GM23338 (cell line): ENCODE measurements around the gene NPHP1.
"Not testable (repeated sequence)": the region's sequence is repeated elsewhere in the genome, so short reads cannot be mapped to it uniquely, and the experiment has no call there.

Experiments
- CREB1 ChIP-seq: fragments of 250-450 bp; sonication (Bioruptor Pico); IDR thresholded peaks from 2 replicates; pipeline ENCODE4 v1.5.0; 2020; ENCODE audit warnings: low read depth, mild to moderate bottlenecking, moderate library complexity
- EZH2 ChIP-seq: fragments of 200-600 bp; sonication (generic); IDR thresholded peaks from one replicate; pipeline ENCODE4 v1.8.0; 2017; ENCODE audit warnings: antibody characterized with exemption, mild to moderate bottlenecking, low read depth; ENCODE audit not compliant: unreplicated experiment
- JUNB ChIP-seq: IDR thresholded peaks from one replicate; pipeline ENCODE4 v1.6.1; 2016; ENCODE audit warnings: antibody characterized with exemption; ENCODE audit not compliant: unreplicated experiment
- POLR2AphosphoS5 ChIP-seq: IDR thresholded peaks from 2 replicates; pipeline ENCODE4 v1.6.1; 2016; ENCODE audit warnings: antibody characterized with exemption, low read depth
- TF ChIP-seq, protein P1 (sequence below), 2 experiments: fragments of 200-600 bp in 1 of 2; sonication (generic) in 1 of 2; conservative IDR thresholded peaks; 2 replicates each; pipeline versions ENCODE4 v1.5.1 to v1.6.1; 2016 to 2017; ENCODE audit warnings: antibody characterized with exemption in 2 of 2, low read depth in 2 of 2, mild to moderate bottlenecking in 2 of 2, moderate library complexity in 1 of 2

DNA sequence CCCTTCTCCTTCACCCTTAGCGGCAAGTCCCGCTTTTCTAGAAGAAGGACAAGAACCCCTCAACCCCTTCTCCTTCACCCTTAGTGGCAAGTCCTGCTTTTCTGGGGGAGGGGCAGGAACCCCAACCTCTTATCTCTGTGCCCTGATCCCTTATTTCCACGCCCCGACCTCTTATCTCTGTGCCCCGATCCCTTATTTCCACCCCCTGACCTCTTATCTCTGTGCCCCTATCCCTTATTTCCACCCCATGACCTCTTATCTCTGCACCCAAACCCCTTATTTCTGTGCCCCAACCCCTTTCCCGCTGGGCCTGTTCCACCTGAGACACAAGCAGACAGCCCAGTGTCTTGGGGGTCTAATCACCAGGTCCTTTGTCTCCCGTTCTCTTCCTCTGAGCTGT lies 14.1 kb upstream of the NPHP1 start:
- TF ChIP-seq, protein P1, sequence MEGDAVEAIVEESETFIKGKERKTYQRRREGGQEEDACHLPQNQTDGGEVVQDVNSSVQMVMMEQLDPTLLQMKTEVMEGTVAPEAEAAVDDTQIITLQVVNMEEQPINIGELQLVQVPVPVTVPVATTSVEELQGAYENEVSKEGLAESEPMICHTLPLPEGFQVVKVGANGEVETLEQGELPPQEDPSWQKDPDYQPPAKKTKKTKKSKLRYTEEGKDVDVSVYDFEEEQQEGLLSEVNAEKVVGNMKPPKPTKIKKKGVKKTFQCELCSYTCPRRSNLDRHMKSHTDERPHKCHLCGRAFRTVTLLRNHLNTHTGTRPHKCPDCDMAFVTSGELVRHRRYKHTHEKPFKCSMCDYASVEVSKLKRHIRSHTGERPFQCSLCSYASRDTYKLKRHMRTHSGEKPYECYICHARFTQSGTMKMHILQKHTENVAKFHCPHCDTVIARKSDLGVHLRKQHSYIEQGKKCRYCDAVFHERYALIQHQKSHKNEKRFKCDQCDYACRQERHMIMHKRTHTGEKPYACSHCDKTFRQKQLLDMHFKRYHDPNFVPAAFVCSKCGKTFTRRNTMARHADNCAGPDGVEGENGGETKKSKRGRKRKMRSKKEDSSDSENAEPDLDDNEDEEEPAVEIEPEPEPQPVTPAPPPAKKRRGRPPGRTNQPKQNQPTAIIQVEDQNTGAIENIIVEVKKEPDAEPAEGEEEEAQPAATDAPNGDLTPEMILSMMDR (conservative IDR thresholded peaks at IDR 0.05; ENCODE audit: low read depth in 2 of 2): not testable (repeated sequence)
- TF ChIP-seq JUNB, CREB1, EZH2, POLR2AphosphoS5: not testable (repeated sequence)
